NT2/D1 (cell line): ENCODE measurements around the gene TMEM35A.

ENCODE experiments used
- SUZ12 ChIP-seq: IDR thresholded peaks from 2 replicates; pipeline ENCODE4 v1.6.1; 2011; ENCODE audit not compliant: insufficient read length, insufficient read depth; ENCODE audit errors: extremely low read depth
- YY1 ChIP-seq: IDR thresholded peaks from 2 replicates; pipeline ENCODE4 v1.6.1; 2011; ENCODE audit not compliant: insufficient read length, insufficient read depth

- TF ChIP-seq YY1, result no peak
- TF ChIP-seq SUZ12, result no peak
Observed at GRCh38 chrX:101136235-101136634, 57.6 kb downstream of the TMEM35A start.
